Glutamatergic neuron (in vitro differentiated cells): ENCODE measurements around the gene KLB. TPM values are rescaled to one million over a fixed set of nuclear protein-coding genes. Genes with fewer than 3 reads are reported as not detected.
"Not testable (repeated sequence)": the region's sequence is repeated elsewhere in the genome, so short reads cannot be mapped to it uniquely, and the experiment has no call there.

Source experiments
- DNase-seq: peaks from one replicate; pipeline ENCODE4 v3.0.0; 2022
- H3K27ac Mint-ChIP-seq: one replicate; pipeline ENCODE4 v1.8.0; 2020; ENCODE audit warnings: mild to moderate bottlenecking, mixed read lengths, inconsistent platforms; ENCODE audit not compliant: unreplicated experiment
- H3K27me3 Mint-ChIP-seq: one replicate; pipeline ENCODE4 v1.8.0; 2020; ENCODE audit warnings: mild to moderate bottlenecking, moderate library complexity, mixed read lengths, inconsistent platforms; ENCODE audit not compliant: unreplicated experiment
- H3K36me3 Mint-ChIP-seq: one replicate; pipeline ENCODE4 v1.8.0; 2020; ENCODE audit warnings: mild to moderate bottlenecking, mixed read lengths, inconsistent platforms; ENCODE audit not compliant: unreplicated experiment
- H3K4me1 Mint-ChIP-seq: one replicate; pipeline ENCODE4 v1.8.0; 2020; ENCODE audit warnings: mild to moderate bottlenecking, low read depth, mixed read lengths, inconsistent platforms; ENCODE audit not compliant: unreplicated experiment
- H3K4me3 Mint-ChIP-seq: one replicate; pipeline ENCODE4 v1.8.0; 2020; ENCODE audit warnings: mild to moderate bottlenecking, mixed read lengths, inconsistent platforms; ENCODE audit not compliant: unreplicated experiment
- H3K9me3 Mint-ChIP-seq: one replicate; pipeline ENCODE4 v1.8.0; 2020; ENCODE audit warnings: mild to moderate bottlenecking, moderate library complexity, mixed read lengths, inconsistent platforms; ENCODE audit not compliant: unreplicated experiment
- long read RNA-seq: library from polyadenylated mRNA; unstranded; transcript quantifications from one replicate; pipeline ENCODE4 v2.0.0, GENCODE V29; 2020; ENCODE audit not compliant: unreplicated experiment
- total RNA-seq: library from RNA; stranded (reverse); fragmentation: NEBNext Ultra II Directional; extraction: Animal tissue kit (Norgen Biotek cat#: 25700); gene quantifications from one replicate; pipeline ENCODE4 v1.2.1, GENCODE V29; 2021; ENCODE audit not compliant: unreplicated experiment
- TF ChIP-seq, protein P1 (sequence below): fragments of 200-600 bp; sonication (generic); IDR thresholded peaks from one replicate; pipeline ENCODE4 v1.5.0; 2021; ENCODE audit not compliant: partially characterized antibody, unreplicated experiment

Gene KLB
- total RNA-seq = not detected
- long read RNA-seq = 0 reads

GRCh38 chr4:39406763-39407583 is at the start of gene KLB:
KLB (plus strand) TSS chr4:39406930; CDS start chr4:39406950, 20 bp downstream.
- Mint-ChIP-seq H3K36me3 (no peaks in the 10 kb centered on the region), H3K4me3 (peak within 1 kb of the TSS; percentile 4)
- TF ChIP-seq, protein P1, sequence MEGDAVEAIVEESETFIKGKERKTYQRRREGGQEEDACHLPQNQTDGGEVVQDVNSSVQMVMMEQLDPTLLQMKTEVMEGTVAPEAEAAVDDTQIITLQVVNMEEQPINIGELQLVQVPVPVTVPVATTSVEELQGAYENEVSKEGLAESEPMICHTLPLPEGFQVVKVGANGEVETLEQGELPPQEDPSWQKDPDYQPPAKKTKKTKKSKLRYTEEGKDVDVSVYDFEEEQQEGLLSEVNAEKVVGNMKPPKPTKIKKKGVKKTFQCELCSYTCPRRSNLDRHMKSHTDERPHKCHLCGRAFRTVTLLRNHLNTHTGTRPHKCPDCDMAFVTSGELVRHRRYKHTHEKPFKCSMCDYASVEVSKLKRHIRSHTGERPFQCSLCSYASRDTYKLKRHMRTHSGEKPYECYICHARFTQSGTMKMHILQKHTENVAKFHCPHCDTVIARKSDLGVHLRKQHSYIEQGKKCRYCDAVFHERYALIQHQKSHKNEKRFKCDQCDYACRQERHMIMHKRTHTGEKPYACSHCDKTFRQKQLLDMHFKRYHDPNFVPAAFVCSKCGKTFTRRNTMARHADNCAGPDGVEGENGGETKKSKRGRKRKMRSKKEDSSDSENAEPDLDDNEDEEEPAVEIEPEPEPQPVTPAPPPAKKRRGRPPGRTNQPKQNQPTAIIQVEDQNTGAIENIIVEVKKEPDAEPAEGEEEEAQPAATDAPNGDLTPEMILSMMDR = no peak

GRCh38 chr4:39357002-39357401 is 49.7 kb upstream of the KLB start:
- no peaks in the 10 kb centered on the region for H3K36me3 Mint-ChIP-seq
- no peaks in the 10 kb centered on the region for H3K9me3 Mint-ChIP-seq
- DNase-seq = no peak
- H3K27me3 Mint-ChIP-seq = peaks cover 1% of the 10 kb centered on the region
- H3K4me3 Mint-ChIP-seq = no peak overlapping the region
- H3K27ac Mint-ChIP-seq = no peak overlapping the region
- TF ChIP-seq, protein P1 = no peak
- no peaks in the 10 kb centered on the region for H3K4me1 Mint-ChIP-seq

More at GRCh38 chr4:39406763-39407583, at the start of gene KLB:
- H3K27ac Mint-ChIP-seq = peak within 1 kb of the TSS; percentile 14
- peak; percentile 24 for DNase-seq
- no peaks in the 10 kb centered on the region for H3K9me3 Mint-ChIP-seq
- no peaks in the 10 kb centered on the region for H3K27me3 Mint-ChIP-seq
- peaks cover 10% of the 10 kb centered on the region for H3K4me1 Mint-ChIP-seq

- H3K4me1 Mint-ChIP-seq, H3K9me3 Mint-ChIP-seq, H3K36me3 Mint-ChIP-seq, H3K27me3 Mint-ChIP-seq, DNase-seq, H3K4me3 Mint-ChIP-seq, H3K27ac Mint-ChIP-seq: not testable (repeated sequence)
Observed at GRCh38 chr4:39360611-39361010, 46.1 kb upstream of the KLB start.

DNA sequence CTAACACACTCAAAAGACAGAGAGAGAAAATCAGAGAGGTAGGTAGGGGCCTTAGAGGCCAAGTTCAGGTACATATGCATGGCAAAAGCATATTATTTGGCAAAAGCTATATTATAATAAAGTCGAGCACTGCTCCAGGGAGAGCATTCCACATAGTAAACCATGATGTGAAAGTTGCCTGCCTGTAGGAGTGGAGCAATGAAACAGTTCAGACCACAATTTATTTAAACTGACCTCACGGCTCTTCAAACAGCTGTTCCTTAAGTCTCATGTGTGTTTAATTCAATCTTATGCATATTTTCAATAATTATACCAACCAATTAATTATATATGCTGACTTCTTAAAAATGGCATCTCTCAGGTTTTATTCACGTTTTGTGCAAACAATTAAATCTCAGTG is 43.9 kb upstream of the KLB start:
- Mint-ChIP-seq H3K27ac (no peak overlapping the region), H3K36me3 (no peaks in the 10 kb centered on the region), H3K9me3 (peaks cover 2% of the 10 kb centered on the region), H3K4me3 (no peak overlapping the region), H3K27me3 (peaks cover 1% of the 10 kb centered on the region), H3K4me1 (peaks cover 5% of the 10 kb centered on the region)
- no peak for DNase-seq
- TF ChIP-seq, protein P1 = no peak

- no peak overlapping the region for H3K4me3 Mint-ChIP-seq
- TF ChIP-seq, protein P1 = no peak
- peaks cover 2% of the 10 kb centered on the region for H3K9me3 Mint-ChIP-seq
- H3K36me3 Mint-ChIP-seq = no peaks in the 10 kb centered on the region
- H3K27ac Mint-ChIP-seq = no peak overlapping the region
- peaks cover 1% of the 10 kb centered on the region for H3K27me3 Mint-ChIP-seq
- peaks cover 5% of the 10 kb centered on the region for H3K4me1 Mint-ChIP-seq
- DNase-seq = no peak
Observed at GRCh38 chr4:39363773-39364393, 42.8 kb upstream of the KLB start.
